ENCODE measurements around the gene DKC1. TPM values are rescaled to one million over a fixed set of nuclear protein-coding genes. Genes with fewer than 3 reads are reported as not detected.
"Not testable (repeated sequence)": the region's sequence is repeated elsewhere in the genome, so short reads cannot be mapped to it uniquely, and the experiment has no call there.

Gene DKC1
- total and polyA plus RNA-seq, 5 donors = 14.0 to 27.0 (median 20.2) TPM

- 97% methylated on average over 1 of the region's 1 CpG for WGBS
- Histone ChIP-seq H3K27ac (ENCODE audit: low read length) (no peak overlapping the region), H3K4me3 (ENCODE audit: low read length) (no peak overlapping the region), H3K9me3 (ENCODE audit: control insufficient read depth, low read length) (no peaks in the 10 kb centered on the region), H3K27me3 (ENCODE audit: control insufficient read depth, insufficient read depth) (no peaks in the 10 kb centered on the region), H3K4me1 (ENCODE audit: control insufficient read depth, insufficient read depth, low read length) (no peaks in the 10 kb centered on the region)
- no peak for ATAC-seq
- DNase-seq = no peak
- intact Hi-C loops (cut with DNase I) = no loop called here
Observed at GRCh38 chrX:154824638-154825037, 62.0 kb downstream of the DKC1 start.

GRCh38 chrX:154825586-154825985, 62.9 kb downstream of the DKC1 start:
- ATAC-seq; H3K27me3 ChIP-seq (ENCODE audit: control insufficient read depth, insufficient read depth); H3K4me3 ChIP-seq (ENCODE audit: low read length); intact Hi-C loops (cut with DNase I); DNase-seq; H3K4me1 ChIP-seq (ENCODE audit: control insufficient read depth, insufficient read depth, low read length); H3K27ac ChIP-seq (ENCODE audit: low read length); H3K9me3 ChIP-seq (ENCODE audit: control insufficient read depth, low read length): not testable (repeated sequence)
- WGBS = no CpG with 5 or more reads among the region's 3 CpGs

Other genes starting within 250 kb of the DKC1 start
- gene FAM3A, start 246.6 kb upstream of the DKC1 start, total RNA-seq = 10 to 100 TPM; 55.4 to 60.8 (median 58.9) TPM
- gene FAM3A, start 246.6 kb upstream of the DKC1 start, polyA plus RNA-seq = 68.6 TPM
- gene G6PD, start 216.0 kb upstream of the DKC1 start, total RNA-seq = 10 to 100 TPM; 16.6 to 26.4 (median 23.5) TPM
- 13.2 TPM for gene G6PD, start 216.0 kb upstream of the DKC1 start, polyA plus RNA-seq
- 10 to 100 TPM; 17.7 to 21.8 (median 19.1) TPM for gene IKBKG, start 215.2 kb upstream of the DKC1 start, total RNA-seq
- 17.2 TPM for gene IKBKG, start 215.2 kb upstream of the DKC1 start, polyA plus RNA-seq
- not detected for gene CTAG1A, start 177.7 kb upstream of the DKC1 start, total RNA-seq
- gene CTAG1A, start 177.7 kb upstream of the DKC1 start, polyA plus RNA-seq = not detected
- not detected for gene CTAG1B, start 143.6 kb upstream of the DKC1 start, total RNA-seq
- gene CTAG1B, start 143.6 kb upstream of the DKC1 start, polyA plus RNA-seq = not detected
- not detected for gene CTAG2, start 109.3 kb upstream of the DKC1 start, total RNA-seq
- gene CTAG2, start 109.3 kb upstream of the DKC1 start, polyA plus RNA-seq = not detected
- gene GAB3, start 11.8 kb upstream of the DKC1 start, total RNA-seq = 10 to 100 TPM in 3 of 4 donors, 1 to 10 TPM in 1; 7.8 to 14.4 (median 11.4) TPM
- 4.7 TPM for gene GAB3, start 11.8 kb upstream of the DKC1 start, polyA plus RNA-seq
- 10 to 100 TPM; 25.3 to 42.7 (median 35.8) TPM for gene MPP1, start 42.6 kb downstream of the DKC1 start, total RNA-seq
- gene MPP1, start 42.6 kb downstream of the DKC1 start, polyA plus RNA-seq = 20.4 TPM
- not detected for gene SMIM9, start 71.8 kb downstream of the DKC1 start, total RNA-seq
- gene SMIM9, start 71.8 kb downstream of the DKC1 start, polyA plus RNA-seq = not detected
- gene F8A1, start 123.5 kb downstream of the DKC1 start, total RNA-seq = 10 to 100 TPM; 12.9 to 33.4 (median 20.8) TPM
- 25.3 TPM for gene F8A1, start 123.5 kb downstream of the DKC1 start, polyA plus RNA-seq